Lower leg skin (tissue), 4 donors: ENCODE data around the gene SCN3A. TPM values are rescaled to one million over a fixed set of nuclear protein-coding genes. Genes with fewer than 3 reads are reported as not detected.

ENCODE experiments used
- DNase-seq, 2 donors: peaks; one replicate each; pipeline ENCODE4 v3.0.0-alpha.2; 2019; ENCODE audit warnings: low spot score in 2 of 2
- H3K4me3 ChIP-seq: fragments of 200-600 bp; sonication (generic); 2 replicates; pipeline ENCODE4 v1.5.1; 2017; ENCODE audit warnings: mild to moderate bottlenecking, low read depth; ENCODE audit not compliant: poor library complexity, severe bottlenecking
- POLR2A ChIP-seq, 2 donors: fragments of 450-650 bp; IDR thresholded peaks; one replicate each; pipeline ENCODE4 v1.6.1; 2016 to 2017; ENCODE audit warnings: antibody characterized with exemption in 2 of 2, mild to moderate bottlenecking in 1 of 2, moderate library complexity in 1 of 2
- WGBS, 2 donors: methylation state at CpG; one replicate each; pipeline ENCODE4 v1.1.5; 2018; 5-methylcytosine and 5-hydroxymethylcytosine counted together
- intact Hi-C: fragments of 100-400 bp; cut with DNase I; formaldehyde crosslinking; loops from one replicate; pipeline ENCODE4 v1.15.0; 2023; ENCODE audit warnings: low total_unique reads
- total RNA-seq, 4 donors: library from RNA; depleted of rRNA; stranded (reverse); fragments of >200 nt; gene quantifications; one replicate each; pipeline ENCODE4 v1.1.0, GENCODE V29; 2016
- TF ChIP-seq, protein P1 (sequence below), 3 donors: fragments of 450-650 bp; IDR thresholded peaks; one replicate each; pipeline ENCODE4 v1.5.1; 2016; ENCODE audit warnings: antibody characterized with exemption in 3 of 3, mild to moderate bottlenecking in 3 of 3, moderate library complexity in 2 of 3

The SCN3A gene
- total RNA-seq = under 1 TPM; 0.11 to 0.78 (median 0.26) TPM

DNA sequence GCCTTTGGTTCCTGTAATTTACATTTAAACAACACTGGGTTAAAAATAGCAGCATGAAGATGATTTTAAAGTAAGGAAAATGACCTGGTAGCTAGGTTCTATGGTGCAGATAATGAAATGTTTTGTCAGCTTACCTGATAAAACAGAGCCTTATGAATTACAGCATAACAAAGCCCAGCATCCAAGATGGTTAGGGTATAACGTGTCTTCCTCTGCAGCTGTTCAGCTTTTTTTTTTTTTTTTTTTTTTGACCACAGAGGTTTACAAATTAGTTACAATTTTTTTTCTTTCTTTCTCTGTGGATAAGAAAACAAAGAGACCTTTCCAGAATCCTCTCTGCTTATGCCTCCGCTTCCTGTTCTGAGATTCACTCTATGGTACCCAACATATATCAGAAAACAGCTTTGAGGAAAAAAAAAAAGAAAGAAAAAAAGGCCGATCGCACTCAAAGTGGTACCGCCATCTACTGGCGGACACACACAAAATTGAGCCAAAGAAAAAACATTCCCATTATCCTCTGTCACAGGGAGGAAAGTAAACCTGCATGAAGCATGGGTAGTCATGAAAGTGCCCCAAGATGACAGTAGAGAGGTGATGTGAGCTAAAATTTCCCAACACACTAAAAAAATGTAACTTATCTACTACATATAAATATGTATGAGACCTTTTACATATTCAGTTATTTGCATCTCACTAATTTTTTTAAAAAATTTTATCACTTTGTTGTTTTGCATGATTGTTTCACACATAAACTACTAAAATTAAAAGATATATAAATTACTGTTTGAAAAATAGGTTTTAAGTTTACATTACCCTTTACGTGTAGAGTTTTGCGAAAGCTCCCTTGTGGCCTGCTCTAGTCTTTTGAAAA lies at the start of gene SCN3A:
SCN3A (minus strand) TSS at position 362 of the 871 bp plus-strand sequence. CDS start 27,656 bp downstream, outside the sequence.
- 26% methylated on average over 8 of the region's 8 CpGs for WGBS, 2 donors
- no peak for TF ChIP-seq POLR2A (IDR thresholded peaks at IDR 0.05)
- TF ChIP-seq, protein P1, sequence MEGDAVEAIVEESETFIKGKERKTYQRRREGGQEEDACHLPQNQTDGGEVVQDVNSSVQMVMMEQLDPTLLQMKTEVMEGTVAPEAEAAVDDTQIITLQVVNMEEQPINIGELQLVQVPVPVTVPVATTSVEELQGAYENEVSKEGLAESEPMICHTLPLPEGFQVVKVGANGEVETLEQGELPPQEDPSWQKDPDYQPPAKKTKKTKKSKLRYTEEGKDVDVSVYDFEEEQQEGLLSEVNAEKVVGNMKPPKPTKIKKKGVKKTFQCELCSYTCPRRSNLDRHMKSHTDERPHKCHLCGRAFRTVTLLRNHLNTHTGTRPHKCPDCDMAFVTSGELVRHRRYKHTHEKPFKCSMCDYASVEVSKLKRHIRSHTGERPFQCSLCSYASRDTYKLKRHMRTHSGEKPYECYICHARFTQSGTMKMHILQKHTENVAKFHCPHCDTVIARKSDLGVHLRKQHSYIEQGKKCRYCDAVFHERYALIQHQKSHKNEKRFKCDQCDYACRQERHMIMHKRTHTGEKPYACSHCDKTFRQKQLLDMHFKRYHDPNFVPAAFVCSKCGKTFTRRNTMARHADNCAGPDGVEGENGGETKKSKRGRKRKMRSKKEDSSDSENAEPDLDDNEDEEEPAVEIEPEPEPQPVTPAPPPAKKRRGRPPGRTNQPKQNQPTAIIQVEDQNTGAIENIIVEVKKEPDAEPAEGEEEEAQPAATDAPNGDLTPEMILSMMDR (IDR thresholded peaks at IDR 0.05) = no peak
- intact Hi-C loops = loop anchor here (10.0 kb wide), 1 partner anchor 189 kb away; no protein-coding TSS in a partner anchor
- no peak for DNase-seq
- H3K4me3 ChIP-seq = no peak within 1 kb of the TSS

GRCh38 chr2:165253178-165253577 lies 49.3 kb upstream of the SCN3A start:
- intact Hi-C loops = no loop called here
- no peak overlapping the region for H3K4me3 ChIP-seq
- no peak for DNase-seq
- TF ChIP-seq, protein P1 (IDR thresholded peaks at IDR 0.05) = no peak
- TF ChIP-seq POLR2A (IDR thresholded peaks at IDR 0.05) = no peak

DNA sequence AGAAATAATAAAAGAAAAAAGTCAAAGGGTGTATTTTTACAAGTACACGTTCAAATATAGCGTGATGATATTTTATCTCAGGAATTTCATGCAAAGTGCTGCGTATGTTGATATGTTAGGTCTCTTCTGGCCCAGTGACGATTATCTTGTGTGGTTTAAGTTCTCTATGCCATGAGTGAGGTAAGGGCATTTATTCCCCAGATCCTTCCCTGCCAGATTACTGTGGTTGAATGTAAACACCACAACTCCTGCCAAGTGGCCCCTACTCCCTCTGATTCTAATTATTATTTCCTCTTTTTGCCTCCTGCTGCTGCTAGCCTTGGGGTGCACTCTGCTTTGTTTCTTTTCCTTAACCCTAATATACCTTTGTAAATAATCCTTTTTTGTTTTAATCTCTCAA lies 47.5 kb upstream of the SCN3A start:
- WGBS, 2 donors = 81 to 82% methylated on average over 4 of the region's 4 CpGs
- TF ChIP-seq, protein P1 (IDR thresholded peaks at IDR 0.05) = no peak
- no peak for TF ChIP-seq POLR2A (IDR thresholded peaks at IDR 0.05)
- intact Hi-C loops = no loop called here
- no peak for DNase-seq
- H3K4me3 ChIP-seq = no peak overlapping the region

DNA sequence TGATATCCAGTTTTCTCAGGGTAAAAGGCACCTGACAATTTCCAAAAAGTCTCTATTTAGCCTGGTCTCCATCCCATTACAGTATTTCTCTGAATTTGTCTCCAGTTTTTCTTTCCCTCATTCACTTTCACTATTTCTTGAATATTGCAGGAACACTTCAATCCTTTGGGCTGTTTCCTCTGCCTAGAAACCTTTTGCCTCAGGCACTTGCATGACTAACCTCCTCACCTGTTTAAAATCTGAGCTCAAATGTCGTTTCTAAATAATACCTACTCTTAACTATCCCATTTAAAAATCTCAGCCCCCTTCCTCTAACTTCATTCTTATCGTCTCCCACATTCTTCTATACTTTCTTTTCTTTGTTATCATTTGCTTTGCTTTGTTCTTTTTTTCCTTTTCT lies 44.4 kb upstream of the SCN3A start:
- TF ChIP-seq, protein P1 (IDR thresholded peaks at IDR 0.05) = no peak
- no peak for TF ChIP-seq POLR2A (IDR thresholded peaks at IDR 0.05)
- DNase-seq = no peak
- 49 to 57% methylated on average over 2 of the region's 2 CpGs for WGBS, 2 donors
- intact Hi-C loops = no loop called here
- no peak overlapping the region for H3K4me3 ChIP-seq

- 47 to 48% methylated on average over 5 of the region's 5 CpGs for WGBS, 2 donors
- TF ChIP-seq POLR2A (IDR thresholded peaks at IDR 0.05) = no peak
- TF ChIP-seq, protein P1 (IDR thresholded peaks at IDR 0.05) = no peak
- intact Hi-C loops = no loop called here
- H3K4me3 ChIP-seq = no peak overlapping the region
- no peak for DNase-seq
Observed at GRCh38 chr2:165245081-165245793, 41.4 kb upstream of the SCN3A start.
